ENCODE data around the gene CD226. TPM values are rescaled to one million over a fixed set of nuclear protein-coding genes. Genes with fewer than 3 reads are reported as not detected.

Gene CD226
- total and polyA plus RNA-seq, 2 of the 4 experiments (the other 2 are of a cell fraction) = 0.29 to 1.1 TPM

- Histone ChIP-seq H2AK5ac (ENCODE audit: low read depth, low read length) (no peak overlapping the region), H3K4me2 (ENCODE audit: low read depth, low read length) (peak overlapping the region; percentile 3; the same call in 1 of the 2 replicates), H3K56ac (ENCODE audit: extremely low read depth, insufficient read depth, low read length) (no peak overlapping the region), H3K36me3 (ENCODE audit: control insufficient read depth, insufficient read depth, low read length) (no peaks in the 10 kb centered on the region), H3K14ac (replicated peaks; ENCODE audit: low read depth, low read length) (no peak overlapping the region), H3K23ac (ENCODE audit: low read depth, low read length) (no peak overlapping the region), H2AFZ (replicated peaks; ENCODE audit: low read length, poor library complexity) (no peak overlapping the region), H3K9me1 (ENCODE audit: insufficient read depth, low read length) (no peaks in the 10 kb centered on the region), H3K79me1 (ENCODE audit: low read depth in 1 of 2, low read length in 2 of 2) (no peaks in the 10 kb centered on the region), H3K9ac (ENCODE audit: low read depth, low read length) (no peak overlapping the region), H2BK5ac (ENCODE audit: low read depth, low read length, poor library complexity, severe bottlenecking) (no peak overlapping the region), H4K8ac (ENCODE audit: low read depth in 2 of 2, low read length in 2 of 2) (no peak overlapping the region), H3K27ac (ENCODE audit: insufficient read depth, low read length) (peak overlapping the region; percentile 84; the same call in 1 of the 2 replicates), H3K9me3 (ENCODE audit: control insufficient read depth, insufficient read depth, low read length) (no peaks in the 10 kb centered on the region), H3K4me3 (ENCODE audit: insufficient read depth, low read depth, low read length) (no peak overlapping the region), H4K5ac (ENCODE audit: low read depth, low read length) (no peak overlapping the region), H3K4me1 (ENCODE audit: control insufficient read depth, insufficient read depth, low read length) (0 out of 2 replicates have a peak, but pooled peaks cover 2% of the 10 kb centered on the region), H2AK9ac (replicated peaks; ENCODE audit: low read depth, low read length, poor library complexity) (no peak overlapping the region), H3K27me3 (ENCODE audit: control insufficient read depth, insufficient read depth, low read length) (no peaks in the 10 kb centered on the region), H2BK20ac (ENCODE audit: low read depth, low read length) (no peak overlapping the region), H2BK15ac (ENCODE audit: low read depth, low read length) (no peak overlapping the region), H3K18ac (ENCODE audit: low read depth, low read length) (no peak overlapping the region; the same call in 1 of the 2 replicates), H4K91ac (ENCODE audit: insufficient read depth, low read depth, low read length) (no peak overlapping the region), H3K4ac (ENCODE audit: low read depth, low read length) (no peak overlapping the region), H4K20me1 (ENCODE audit: insufficient read depth, low read length) (no peaks in the 10 kb centered on the region), H2BK120ac (ENCODE audit: low read depth, low read length) (no peak overlapping the region)
- TF ChIP-seq MAZ (IDR thresholded peaks at IDR 0.05; ENCODE audit: borderline replicate concordance, low read depth, low read length) (no peak), NFE2L2 (IDR thresholded peaks at IDR 0.05; ENCODE audit: low read depth, low read length) (no peak)
- no TSS peak for BruUV-seq (replicated peaks)
- dilution Hi-C loops (cut with HindIII; ENCODE audit: low sequenced_read_pairs, unreplicated experiment) (no loop called here), intact Hi-C loops (cut with micrococcal nuclease) (no loop called here), in situ Hi-C loops (cut with MboI; ENCODE audit: low sequenced_read_pairs) (no loop called here)
- ATAC-seq (ENCODE audit: low read depth) (peak; percentile 72), DNase-seq (peak; percentile 42)
- ChIA-PET CTCF (no interaction called here), POLR2A (ENCODE audit: unreplicated experiment) (no interaction called here)
- no CpG with 5 or more reads among the region's 4 CpGs for WGBS, 2 experiments (ENCODE audit: extremely low coverage in 2 of 2, insufficient read length in 1 of 2)
Observed at GRCh38 chr18:69853051-69853450, 94.6 kb downstream of the CD226 start.

Measured in IMR-90 (cell line).